ENCODE results near the gene TTLL5. TPM values are rescaled to one million over a fixed set of nuclear protein-coding genes. Genes with fewer than 3 reads are reported as not detected.

The TTLL5 gene
- total RNA-seq, 1 donor from 2014 or later, result 43.8 TPM

DNA sequence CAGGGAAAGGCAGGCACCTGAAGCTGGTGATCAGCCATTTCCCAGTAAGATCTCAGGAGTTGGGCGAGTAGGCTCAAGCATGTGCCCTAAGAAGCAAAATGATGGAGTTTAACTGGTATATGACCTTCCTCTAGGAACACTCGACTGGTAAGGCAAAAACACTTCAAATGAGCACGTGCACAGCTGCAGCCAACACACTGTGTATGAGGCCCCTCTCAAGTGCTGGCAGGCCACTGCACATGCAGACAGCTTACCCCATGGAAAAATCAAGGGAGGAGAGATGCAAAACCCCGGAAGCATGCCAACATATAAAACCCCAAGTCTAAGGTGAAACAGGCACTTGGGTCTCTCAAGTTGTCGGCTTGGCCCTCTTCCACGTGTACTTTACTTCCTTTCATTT is 39.2 kb downstream of the TTLL5 start:
- DNase-seq (ENCODE audit: low read depth, low spot score), result no peak

DNA sequence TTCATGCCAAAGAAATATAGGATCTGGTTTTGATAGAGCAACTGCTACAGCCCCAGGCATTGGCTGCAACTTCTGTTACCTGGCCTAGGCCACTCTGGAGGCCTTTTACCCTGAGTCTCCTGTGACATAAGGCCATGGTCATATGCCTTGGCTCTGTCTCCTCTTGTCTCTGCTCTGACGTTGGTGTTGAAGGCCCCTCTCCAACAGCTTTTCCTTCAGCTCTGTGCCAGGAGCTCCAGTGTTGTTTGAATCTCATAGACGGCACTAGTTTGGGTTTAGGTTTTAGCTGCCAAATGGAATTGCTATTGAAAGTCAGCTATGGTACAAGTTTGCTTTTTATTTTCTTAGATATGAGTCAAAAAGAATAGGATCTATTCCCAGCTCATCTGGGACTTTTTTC is 41.1 kb downstream of the TTLL5 start:
- no peak for DNase-seq (ENCODE audit: low read depth, low spot score)

DNA sequence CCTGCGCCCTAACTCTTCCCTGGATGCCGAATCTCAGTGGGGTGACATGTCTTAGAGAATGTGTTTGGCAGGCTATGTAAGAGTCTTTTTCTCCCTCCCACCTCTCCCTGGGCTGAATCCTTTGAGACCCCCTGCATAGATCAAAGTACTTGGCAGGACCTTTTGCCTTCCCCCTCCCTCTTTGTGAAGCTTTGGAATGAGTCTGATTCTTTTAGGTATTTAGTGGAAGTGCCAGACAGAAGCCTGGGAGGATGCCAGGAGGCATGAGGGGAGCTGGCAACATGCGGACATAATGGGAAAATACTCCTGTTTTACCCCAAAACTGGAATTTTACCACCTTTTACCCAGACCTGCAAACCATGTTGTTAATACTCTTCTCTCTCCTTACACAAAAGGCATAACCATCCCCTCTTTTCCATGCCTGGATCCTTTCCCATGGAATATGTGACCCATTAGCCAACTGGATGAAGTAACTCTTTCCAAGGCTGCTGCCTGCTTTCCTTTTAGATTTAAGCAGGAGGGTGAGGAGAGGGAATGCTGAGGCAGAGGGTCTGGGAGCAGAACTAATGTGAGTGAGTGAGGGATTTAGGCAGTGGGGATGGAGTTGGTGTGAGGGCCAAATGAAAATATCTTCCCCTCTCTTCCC is 41.7 kb downstream of the TTLL5 start:
- DNase-seq (ENCODE audit: low read depth, low spot score), result no peak

DNA sequence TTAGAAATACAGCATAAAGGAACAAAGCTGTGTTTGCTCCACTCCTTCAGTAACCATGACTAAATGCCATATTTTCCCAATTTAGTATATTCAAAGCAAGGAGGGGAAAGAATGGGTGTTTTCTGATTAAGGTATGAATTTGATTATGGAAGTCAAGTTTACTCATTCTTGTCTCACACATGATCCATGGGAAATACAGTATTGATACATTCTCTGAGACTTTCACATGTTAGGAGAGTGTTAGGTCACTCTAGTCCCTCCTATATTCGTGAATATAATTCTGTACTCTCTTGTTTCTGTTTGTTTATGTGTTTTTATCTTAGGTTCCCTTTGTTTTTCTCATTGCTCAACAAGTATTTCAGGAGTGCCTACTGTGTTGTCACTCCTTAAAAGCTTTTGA is 42.4 kb downstream of the TTLL5 start:
- no peak for DNase-seq (ENCODE audit: low read depth, low spot score)

DNA sequence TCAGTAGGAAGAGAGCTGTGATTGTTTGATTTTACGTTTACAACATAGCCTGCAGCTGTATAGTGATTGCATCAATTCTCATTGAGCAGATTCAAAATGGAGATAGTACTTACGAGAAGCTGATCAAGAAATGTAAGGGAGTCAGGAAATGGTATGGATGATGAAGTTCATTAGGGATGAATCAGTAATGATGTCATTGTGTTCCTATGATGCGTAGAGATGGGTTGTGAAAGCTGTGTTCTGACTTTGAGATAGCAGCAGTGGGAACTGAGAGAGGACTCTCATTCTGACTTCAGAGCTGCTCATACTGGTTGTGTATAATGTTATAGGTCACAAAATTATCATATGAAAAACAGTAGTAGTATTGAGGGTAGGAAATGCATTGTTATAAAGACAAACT is 44.0 kb downstream of the TTLL5 start:
- DNase-seq (ENCODE audit: low read depth, low spot score), result no peak

DNA sequence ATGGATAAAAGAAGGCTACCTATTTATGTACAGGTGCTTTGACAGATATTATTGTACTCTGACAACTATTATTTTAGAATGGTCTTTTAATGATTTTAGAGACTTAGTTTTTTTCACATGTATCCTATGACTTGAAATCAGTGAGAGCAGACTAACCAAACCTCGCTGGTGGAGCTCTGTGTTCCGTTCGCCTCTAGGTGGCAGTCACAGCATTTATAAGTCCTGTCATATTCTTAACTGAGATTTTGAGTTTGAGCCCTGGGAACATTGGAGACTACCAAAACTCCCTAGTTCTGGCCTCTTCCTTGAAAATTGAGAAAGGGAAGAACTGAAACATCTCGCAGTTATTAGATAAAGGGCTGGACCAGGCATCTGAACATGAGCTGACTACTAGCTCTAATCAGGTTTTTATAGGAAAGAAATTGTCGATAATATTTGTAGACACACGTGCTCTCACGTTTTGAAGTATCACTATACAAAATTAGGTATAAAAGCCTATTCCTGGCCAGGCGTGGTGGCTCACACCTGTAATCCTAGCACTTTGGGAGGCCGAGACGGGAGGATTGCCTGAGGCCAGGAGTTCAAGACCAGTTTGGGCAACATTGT is 48.3 kb downstream of the TTLL5 start:
- DNase-seq (ENCODE audit: low read depth, low spot score), result no peak

DNA sequence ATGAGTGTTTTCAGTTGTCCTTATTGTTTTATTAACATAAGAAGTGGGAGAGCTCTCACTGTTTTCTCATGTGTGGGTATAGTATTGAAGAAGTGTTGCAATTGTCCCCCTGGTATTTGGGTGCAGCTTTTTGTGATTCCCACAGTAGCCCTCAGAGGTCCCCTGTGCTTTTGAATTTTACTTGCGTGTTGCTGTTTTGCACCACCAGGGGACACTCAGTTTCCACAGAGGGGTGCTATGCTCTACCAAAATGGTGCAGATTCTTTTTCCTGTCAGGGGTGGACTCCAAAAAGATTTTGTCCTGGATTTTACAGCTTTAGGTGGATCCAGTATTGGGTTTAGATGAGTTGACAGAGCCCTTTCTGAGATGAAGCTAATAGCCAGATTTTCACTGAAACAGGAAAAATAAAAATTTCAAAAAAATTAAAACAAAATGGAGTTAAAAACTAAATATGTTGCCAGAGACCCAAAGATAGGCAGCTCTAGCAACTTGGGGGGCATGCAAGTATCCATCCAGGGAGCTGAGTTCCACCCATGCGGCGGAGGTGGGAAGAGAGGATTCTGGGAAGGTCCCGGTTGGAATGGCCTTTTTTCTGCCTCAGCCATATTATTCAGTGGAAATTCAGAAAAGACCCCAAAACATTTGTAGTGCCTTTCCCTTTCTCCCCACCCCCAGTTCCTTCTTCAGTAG is 50.2 kb downstream of the TTLL5 start:
- no peak for DNase-seq (ENCODE audit: low read depth, low spot score)

DNA sequence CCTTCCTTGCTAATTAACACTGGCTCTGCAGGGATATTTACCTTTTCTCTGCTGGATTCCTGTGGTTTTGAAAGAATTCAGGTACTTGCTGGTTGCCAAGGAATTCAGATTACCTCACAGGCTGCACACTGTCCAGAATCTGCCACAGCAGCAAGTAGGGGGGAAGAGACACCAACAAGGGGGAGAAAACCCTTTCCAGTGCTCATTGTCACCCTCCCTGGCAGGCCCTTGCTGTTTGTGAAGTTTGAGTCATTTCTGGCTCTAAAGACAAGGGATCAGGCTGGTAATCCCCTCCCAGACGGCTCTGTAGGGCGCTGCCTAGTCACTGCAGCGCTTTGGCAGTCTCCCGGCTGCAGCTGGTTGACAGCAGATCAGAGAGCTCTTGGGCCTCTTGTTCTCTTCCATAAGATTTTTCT is 50.8 kb downstream of the TTLL5 start:
- no peak for DNase-seq (ENCODE audit: low read depth, low spot score)

DNA sequence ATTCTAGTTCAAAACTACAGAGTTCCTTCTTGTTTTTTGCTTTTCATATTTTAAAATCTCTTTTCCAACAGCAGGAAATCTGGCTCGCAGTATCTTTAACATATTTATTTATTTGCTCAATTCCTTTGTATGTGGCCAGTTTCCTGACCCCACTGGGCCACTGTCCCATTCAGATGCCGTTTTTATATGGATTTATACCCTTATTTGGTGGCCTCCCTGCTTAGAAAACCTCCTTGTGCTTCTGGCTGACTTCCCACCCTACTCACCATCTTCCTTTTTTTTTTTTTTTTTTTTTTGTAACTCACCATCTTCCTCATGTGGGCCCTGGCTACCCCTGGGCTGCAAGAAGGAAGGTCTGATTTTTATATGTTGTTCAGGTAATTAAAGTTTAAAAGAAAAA is 53.9 kb downstream of the TTLL5 start:
- no peak for DNase-seq (ENCODE audit: low read depth, low spot score)

DNA sequence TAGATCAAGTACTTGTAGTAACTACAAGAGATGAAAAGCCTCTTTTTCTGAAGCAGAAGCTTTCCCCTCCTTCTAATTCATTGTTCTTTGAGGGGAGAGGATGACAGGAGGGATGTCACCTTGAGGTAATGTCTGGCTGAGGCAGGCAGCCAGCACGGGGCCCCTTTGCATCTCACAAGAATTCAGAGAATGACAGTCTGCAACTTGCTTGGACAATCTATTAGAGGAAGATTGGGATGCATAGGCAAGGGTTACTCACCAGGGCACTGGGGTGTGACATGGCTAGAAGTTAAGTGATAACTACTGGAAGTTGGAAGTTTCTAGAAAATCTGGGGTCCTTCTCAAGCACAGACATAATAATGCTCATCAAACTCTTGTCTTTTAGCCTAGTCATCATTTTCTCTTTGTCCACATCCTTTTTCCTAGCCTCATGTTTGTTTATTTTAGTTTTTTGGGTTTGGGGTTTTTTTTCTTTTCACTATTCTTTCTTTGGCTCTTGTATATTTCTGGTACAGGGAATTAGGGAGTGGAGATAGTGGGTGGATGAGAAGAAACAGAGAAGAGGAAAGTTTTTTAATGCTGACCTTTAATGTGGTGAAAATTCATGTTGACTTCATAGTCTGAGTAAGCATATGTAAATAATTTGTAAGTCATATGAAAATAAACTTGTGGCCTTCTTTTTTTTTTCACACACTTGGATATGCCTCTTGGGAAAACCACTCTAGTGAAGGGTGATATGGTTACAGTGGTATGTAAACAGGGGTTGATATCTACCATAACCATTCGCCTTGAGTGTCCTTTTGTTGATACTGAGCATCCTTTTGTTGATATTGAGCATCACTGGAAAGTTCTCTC is 55.1 kb downstream of the TTLL5 start:
- no peak for DNase-seq (ENCODE audit: low read depth, low spot score)

DNA sequence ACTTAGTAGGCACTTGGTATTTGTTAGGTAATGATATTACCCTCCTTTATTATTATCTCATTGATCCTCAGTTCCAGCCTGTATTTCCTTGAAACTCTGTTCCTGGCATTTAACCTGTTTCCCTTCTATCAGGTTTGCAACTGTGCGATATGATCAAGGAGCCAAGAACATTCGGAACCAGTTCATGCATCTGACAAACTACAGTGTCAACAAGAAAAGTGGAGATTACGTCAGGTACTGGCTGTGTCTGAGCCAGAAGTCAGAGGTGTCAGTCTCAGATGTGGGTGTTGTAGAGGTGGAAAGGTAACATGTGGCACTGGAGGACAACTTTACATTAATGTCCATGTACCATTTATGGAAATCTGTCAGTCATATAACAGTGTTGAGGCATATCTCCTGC is 56.7 kb downstream of the TTLL5 start:
- no peak for DNase-seq (ENCODE audit: low read depth, low spot score)

DNA sequence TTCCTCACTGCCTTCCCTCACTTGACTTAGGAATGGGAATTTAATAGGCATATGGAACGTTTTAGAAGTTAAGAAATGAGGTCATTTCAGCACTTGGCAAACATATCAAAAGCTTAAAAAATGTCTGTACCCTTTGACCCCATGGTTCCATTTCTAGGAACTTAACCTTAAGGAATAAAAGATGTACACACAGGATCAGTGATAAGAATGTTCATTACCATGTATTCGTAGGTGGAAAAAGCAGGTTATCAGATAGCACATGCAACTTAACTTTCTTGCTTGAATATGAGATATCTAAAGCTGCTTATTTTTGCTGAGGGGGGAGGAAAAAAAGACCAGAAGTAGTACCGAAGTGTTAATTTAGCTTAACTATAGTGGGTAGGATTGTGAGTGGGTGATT is 57.2 kb downstream of the TTLL5 start:
- DNase-seq (ENCODE audit: low read depth, low spot score), result no peak

DNA sequence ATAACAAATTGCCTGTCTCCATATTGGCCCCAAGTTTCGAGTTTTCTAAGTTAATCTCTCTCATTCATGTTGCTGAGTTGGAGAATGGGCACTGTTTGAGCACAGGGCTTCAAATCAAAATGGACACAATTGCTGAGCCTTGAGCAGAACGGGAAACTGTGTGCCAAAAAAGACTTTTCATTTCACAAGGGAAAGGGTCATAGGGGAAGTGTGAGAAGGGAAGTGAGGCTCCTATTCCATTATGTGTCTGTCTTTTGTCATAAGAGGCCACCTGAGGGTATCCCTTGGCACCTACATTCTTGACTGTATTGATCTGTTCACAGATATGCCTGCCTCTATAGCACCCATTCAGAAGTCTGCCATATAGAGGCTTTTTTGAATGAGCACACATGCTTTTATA is 59.1 kb downstream of the TTLL5 start:
- no peak for DNase-seq (ENCODE audit: low read depth, low spot score)

DNA sequence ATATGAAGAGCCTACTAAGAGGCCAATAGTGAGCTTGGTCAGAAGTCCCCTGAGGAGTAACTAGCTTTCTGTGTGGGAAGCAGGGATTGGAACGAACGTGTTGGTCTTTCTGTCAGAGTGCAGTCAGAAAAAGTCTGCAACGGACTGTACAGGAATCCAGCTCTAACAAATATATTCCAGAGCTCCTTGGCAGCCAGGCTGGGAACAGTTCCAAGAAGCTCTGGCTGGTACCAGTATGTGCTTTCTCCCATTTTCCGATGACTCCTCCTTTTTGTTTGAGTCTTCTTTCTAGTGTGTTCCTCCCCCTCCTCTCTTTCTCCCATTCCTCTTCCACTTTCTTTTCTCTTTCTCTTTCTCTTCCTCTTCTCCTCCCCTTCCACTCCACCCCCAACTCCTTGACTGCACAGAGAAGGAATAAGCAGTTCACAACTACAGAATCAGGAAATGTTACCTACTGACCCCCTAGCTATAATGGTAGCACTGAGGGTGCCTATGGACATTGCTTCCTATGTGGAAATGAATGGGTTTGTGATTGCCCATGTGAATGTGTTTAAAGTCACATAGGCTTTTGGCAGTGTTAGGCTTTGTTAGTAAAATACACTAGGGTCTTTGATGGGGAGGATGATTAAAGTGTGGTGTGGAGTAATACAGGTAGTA is 59.9 kb downstream of the TTLL5 start:
- DNase-seq (ENCODE audit: low read depth, low spot score), result peak; percentile 26

DNA sequence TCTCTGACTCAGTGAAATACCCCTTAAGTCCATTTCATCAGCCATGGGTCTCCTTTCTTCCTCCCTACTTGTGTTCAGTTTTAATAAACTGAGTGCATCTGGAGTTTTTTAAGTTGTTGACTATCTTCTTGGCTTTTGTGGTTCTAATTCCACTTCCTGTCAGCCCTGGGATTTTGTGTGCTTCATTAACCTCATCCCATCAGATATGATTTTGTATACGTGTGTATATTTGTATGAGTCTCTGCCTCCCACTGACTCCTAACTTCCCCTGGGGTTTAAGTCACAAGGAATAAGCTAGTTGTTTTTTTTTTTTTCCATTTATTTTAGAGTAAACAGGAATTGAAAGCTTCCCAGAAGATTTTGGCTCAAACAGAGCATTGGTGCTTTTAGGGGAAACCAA is 62.7 kb downstream of the TTLL5 start:
- DNase-seq (ENCODE audit: low read depth, low spot score), result no peak

DNA sequence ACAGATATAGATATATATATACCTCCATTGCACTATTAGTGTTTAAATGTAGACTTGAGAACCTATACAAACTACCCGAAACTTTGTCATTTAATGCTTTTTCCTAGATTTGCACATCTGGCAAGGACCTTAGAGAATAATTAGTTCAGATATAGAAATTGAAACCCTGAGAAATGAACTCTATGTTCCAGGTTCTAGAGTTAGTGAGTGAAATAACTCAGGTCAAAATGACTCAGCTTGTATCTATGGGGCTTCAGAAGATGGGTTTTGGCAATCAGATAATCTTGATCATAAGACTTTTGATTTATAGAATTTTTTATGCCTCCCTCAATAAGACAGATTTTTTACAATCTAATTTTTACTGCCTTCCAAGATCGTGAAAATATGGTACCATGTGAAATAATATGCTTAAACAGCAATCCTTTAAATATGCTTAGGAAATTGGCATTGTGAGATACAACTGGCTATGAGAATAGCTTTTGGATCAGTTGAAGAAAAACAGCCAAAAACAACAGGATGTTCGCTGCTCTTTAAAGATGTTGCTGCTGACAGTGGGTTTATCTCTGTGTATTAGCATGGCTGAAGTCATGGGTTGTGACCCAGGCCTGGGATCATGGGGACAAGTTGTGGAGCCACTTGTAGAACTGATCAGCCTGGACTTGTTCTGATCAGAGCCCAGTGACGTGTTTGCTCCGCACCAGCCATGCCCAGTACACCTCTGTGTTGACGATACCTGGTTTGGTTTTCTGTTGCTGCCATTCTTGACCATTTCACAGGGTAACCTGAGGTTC is 63.6 kb downstream of the TTLL5 start:
- DNase-seq (ENCODE audit: low read depth, low spot score), result no peak

DNA sequence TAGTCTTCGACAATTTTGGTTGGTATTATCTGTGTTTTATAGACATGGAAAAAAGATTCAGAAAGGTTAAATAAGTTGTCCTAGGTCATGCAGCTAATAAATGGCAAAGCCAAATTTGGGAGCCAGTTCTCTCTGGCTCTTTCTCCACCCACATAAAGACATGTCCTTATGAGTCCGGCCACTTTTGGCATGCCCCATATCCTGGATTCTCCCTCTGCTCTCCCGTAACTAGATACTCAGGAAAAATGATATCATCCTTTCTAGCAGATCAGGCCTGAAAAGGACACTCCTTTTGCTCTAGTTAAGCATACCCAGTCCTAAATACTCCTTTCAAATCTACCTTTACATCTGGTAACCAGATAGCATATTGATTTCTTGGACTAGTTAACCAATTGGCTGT is 64.4 kb downstream of the TTLL5 start:
- DNase-seq (ENCODE audit: low read depth, low spot score), result no peak

DNA sequence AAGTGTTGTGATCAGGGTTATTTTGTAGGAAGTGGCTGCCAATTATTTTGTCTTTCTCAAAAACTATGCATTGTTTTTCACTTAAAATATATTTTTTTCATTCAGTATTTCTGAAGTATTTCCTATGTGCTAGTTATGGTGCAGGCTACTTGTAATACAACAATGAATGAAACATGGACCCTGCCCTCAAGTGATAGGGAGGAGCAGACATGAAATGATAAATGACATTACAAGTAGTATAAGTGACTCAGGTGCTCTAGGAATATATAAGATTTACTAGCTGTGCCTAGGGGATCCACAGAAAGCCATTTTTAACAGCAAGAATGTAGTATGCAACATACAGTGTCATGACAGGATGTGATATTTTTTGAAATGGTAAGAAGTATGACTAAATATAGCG is 65.3 kb downstream of the TTLL5 start:
- DNase-seq (ENCODE audit: low read depth, low spot score), result no peak

DNA sequence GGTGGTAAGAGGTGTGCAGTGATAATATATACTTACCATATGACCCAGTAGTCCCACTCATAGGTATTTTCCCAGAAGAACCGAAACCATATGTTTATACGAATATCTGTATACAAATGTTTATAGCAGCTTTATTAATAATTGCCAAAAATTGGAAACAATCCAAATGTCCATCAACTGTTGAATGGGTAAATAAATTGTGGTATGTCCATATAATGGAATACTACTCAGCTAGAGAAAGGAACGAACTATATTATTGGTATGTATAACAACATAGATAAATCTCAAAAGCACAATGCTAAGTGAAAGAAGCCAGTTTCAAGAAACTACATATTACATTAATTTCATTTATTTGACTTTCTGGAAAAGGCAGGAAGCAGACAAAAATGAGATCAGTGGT is 66.1 kb downstream of the TTLL5 start:
- DNase-seq (ENCODE audit: low read depth, low spot score), result no peak

DNA sequence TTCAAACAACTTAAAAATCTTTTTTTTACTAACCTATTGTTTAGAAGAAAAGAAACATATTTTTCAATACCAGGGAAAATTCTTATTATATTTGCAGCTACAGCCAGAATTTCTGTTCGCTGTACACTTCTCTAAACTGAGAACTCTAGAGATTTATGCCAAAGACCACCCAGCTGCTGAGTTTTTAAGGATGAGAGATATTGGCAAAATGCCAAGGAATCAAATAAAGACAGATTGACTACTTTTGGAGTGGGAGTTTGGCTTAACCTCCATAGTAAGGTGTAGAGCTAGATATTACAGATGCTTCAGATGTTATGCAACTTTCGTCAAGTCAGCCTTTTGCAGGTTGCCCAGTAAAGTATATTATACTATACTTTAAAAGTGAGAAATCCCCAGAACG is 71.8 kb downstream of the TTLL5 start:
- no peak for DNase-seq (ENCODE audit: low read depth, low spot score)

DNA sequence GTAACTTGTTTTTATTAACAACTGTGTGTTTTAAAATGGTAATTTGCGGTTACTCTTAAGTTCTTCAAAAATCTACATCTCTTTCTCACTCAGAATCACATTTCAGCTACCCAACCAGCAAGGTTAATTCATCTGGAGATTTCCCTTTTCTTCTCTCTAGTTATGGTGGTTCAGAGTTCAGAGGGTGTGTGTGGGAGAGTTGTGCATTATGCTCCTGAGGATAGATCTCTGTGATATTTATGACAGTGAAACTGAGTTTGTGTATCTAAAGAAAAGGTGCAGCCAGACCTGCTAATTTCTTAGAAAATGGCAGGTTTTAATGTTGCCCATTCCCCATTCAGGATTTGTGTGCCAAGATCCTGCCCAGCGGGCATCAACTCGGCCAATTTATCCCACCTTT is 73.8 kb downstream of the TTLL5 start:
- no peak for DNase-seq (ENCODE audit: low read depth, low spot score)

Measured in pulmonary artery endothelial cell (primary cell).